NOMO-1 treated with DMSO at 0.1 percent for 48 hours (cell line): ENCODE data around the gene SLC37A1.
"Not testable (repeated sequence)": the region's sequence is repeated elsewhere in the genome, so short reads cannot be mapped to it uniquely, and the experiment has no call there.

Experiments used
- DNase-seq: peaks from one replicate; lab custom pipeline; 2025; ENCODE audit not compliant: unreplicated experiment; lab: John Stamatoyannopoulos, UW

SLC37A1 gene

DNA sequence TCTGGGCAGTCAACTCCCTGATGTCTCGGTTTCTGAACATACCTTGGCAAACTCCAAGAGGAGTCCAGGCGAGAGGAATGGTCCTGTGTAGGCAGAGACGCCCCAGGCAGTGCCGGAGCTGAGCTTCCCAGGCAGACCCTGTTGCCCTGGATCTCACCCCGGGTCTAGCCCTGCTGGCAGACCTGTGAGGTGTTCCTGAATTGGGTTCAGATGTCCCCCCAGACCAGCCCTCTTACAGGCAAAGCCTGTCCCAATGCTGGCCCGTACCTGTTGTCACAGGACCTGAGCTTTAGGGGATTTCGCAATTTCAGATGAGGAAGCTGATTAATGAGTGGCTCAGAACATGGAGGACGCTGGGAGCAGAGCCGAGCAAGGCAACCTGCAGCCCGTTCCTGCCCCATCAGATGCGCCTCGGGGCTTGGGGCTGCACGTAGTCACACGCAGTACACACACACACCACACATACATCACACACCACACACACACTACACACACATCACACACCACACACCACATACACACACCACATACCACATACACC, 101.2 kb downstream of the SLC37A1 start:
- DNase-seq, result peak; percentile 77

DNA sequence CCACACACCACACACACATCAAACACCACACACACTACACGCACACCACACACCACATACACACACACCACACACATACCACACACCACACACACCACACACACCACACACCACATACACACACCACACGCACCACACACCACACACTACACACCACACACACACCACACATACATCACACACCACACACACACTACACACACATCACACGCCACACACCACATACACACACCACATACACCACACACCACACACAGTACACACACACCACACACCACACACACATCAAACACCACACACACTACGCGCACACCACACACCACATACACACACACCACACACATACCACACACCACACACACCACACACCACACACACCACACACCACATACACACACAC, 101.7 kb downstream of the SLC37A1 start:
- not testable (repeated sequence) for DNase-seq

DNA sequence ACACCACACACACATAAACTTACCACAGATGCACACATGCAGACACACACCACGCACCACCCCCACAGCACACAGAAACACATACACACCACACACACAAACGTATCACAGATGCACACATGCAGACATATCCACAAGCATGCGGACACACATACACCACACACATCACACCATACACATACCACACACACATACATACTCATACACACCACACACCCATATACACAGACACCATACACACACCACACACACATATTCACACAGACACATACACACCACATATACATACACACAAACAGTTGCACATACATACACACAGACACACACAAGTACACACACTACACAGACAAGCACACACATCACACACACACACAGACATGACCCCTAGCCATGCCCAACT, 102.3 kb downstream of the SLC37A1 start:
- DNase-seq, result no peak

DNA sequence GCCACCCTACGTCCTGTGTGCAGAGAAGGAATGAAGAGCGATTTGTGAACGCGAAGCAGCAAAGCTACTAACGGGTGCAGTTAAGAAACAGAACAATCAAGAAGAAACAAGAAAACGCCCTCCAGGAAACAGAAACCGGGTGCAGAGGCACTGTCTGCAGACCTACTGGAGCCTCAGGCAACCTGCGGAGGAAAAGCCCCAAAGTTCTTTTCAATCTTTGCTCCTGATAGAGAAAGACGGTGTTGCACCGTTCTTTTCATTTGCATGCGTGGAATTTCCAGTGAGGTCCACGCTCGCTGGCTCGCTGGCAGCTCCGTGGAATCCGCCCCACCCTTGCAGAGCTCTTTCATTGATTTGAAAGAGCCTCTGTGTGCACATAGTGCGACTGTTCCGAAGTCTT, 102.8 kb downstream of the SLC37A1 start:
- DNase-seq, result peak; percentile 11

DNA sequence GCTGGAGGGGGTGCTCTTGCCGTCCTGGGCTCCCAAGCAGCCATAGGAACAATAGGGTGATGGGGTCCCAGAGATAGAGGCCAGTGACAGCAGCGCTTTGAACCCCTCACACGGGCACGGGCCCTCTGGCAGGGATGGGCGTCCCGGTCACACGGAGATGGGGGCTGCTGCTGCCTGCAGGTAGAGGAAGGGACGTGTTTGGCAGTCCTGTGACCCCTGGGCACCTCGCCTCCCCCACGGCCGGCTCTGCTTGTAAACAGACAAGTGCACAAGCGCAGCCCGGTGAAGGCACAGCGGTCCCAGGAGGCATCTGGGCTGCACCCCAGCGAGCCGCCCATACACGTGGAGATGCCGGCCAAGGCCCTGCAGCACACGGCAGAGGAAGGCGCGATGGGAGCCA, 103.3 kb downstream of the SLC37A1 start:
- DNase-seq, result no peak

DNA sequence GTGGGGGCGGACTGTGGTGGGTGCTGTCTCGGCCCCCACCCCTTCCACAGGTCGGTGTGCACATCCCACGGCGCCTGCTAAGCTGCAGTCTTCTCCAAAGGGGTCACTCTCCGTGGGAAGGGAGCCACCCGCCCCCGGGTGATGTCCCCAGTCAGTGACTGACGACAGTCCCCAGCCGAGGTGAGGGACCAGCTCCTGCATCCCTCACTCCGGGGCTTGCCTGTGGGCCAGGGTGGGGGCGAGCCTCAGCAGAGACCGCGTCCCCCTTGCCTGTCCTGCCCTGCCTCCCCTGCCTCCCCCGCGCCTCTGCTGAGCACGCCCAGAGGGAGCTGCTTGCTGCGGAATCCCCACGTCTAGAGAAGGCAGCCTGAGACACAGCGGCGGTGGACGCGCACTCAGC, 103.8 kb downstream of the SLC37A1 start:
- DNase-seq, result no peak

DNA sequence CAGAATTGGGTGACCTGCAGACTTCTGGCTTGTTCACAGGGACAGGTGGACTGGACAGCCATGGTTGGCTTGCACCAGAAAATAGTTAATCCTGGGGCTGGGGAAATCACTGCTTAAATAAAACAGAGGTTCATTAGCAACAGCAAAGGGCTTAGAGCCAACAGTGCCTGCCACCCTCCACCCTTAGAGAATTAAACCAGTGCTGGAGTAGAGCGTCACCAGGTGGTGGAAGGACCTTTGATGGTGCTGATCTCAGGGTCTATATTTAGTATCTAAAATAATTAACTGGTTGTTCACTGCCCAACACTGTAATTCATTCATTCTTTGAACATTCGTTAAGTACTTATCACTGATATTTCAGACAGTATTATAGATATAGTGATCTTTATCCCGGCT, 105.1 kb downstream of the SLC37A1 start:
- DNase-seq, result no peak

DNA sequence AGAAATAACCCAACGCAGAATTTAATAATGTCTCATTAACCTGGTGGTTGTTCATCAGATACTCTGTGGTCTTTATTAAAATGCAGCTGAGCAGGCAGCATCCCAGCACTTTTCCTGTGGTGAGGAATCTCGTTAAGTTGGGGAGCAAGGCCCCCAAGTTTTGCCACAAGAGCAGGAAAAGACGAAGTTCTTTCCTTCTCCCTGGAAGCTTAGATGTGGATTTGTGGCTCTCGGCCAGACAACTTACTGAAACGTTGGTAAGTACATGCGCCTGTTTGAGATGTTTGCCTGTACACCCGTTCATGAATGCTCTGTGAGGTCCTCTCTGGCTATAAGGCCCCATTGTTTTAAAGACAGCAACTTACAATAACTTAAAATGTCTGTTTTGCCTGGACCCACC, 105.5 kb downstream of the SLC37A1 start:
- DNase-seq, result no peak

DNA sequence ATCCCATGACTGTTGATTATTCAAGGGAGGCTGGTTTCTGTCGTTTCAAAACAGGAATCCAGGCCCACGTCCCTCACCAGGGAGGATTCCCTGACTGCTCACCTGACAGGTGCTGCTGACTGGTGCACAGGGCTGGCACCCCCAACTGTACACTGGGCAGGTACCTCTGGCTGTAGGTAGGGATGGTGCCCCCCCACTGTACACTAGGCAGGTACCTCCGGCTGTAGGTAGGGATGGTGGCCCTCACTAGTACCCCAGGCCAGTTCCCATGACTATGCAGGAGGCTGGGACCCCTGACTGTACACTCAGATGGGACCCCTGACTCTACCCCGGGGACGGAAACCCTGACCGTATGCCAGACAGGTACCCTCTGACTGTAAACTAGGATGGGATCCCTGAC, 106.2 kb downstream of the SLC37A1 start:
- no peak for DNase-seq

DNA sequence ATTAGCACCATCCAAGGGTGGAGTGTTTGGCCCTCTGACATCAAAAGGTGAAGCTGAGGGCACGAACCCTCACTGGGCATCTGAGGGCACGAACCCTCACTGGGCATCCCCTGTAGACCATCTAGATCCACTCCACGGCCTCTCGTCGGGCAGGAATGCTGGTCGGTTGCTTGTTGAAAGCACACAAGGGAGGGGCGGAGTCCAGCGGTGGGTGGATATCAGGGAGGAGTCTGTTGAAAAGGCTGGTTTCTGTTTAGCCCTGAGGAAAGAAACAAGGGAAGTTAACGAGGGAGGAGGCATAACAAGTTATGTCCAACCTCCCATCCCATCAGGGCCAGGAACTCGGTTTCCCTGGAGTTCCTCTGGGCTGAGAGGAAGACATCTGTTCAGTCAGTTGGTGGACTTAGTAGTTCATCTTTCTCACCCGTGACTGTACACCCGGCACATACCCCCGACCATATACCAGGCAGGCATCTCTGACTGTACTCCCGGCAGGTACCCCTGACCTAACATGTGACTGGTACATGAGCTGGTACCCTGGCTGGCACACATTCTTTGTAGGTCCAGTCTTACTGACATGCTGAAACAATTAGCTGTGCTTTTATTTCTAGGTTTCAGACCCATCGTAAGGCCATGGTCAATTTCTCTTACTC, 107.6 kb downstream of the SLC37A1 start:
- DNase-seq, result no peak

DNA sequence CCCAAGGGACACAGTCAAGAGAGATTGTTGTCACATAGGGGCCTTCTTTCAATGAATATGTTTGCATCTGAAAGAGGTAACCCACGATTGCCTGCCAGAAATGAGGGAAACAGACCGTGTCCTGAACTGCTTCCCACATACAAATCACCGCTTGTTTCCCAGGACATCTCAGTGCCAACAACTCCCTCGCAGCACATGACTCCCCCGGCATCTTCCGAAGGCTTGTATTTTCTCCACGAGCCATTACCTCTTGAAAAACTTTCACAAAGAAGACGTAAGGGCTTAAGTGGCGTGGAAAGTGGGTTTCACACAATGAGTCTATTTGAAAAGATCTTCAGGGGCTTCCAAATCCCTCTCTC, 108.1 kb downstream of the SLC37A1 start:
- DNase-seq, result no peak

DNA sequence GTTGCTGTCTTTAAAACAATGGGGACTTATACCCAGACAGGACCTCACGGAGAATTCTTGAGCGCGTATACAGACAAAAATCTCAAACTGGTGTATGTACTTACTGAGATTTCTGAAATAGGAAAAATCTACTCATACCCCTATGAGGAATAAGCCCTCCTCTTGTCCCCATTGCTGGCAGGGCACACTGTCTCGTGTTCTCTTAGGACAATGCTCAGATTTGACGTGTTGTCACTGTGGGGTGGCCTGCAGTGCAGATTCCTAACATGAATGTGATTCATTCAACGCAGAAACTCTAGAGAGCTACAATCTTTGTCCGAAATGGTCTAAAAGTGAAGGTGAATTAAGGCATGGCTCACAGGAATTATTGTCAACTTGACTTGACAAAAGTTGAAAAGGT, 108.6 kb downstream of the SLC37A1 start:
- DNase-seq, result no peak

DNA sequence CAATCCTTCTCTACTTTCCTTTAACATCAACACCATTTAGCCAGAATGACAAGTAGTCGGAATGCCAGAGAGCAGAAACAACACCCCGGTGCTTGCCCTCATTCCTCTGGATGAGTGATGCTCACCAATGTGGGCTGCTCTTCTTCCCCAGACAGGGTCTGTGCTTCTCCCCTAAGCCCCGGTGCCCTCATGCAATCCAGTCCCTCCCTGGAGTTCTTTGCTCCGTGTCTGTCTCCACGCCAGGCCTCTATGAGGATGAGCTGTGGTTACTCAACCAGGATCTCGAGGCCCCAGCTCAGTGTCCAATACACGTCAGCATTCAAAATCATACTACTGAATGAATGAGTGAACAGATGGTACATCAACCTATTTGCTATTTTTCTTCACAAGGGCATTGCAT, 110.0 kb downstream of the SLC37A1 start:
- no peak for DNase-seq

DNA sequence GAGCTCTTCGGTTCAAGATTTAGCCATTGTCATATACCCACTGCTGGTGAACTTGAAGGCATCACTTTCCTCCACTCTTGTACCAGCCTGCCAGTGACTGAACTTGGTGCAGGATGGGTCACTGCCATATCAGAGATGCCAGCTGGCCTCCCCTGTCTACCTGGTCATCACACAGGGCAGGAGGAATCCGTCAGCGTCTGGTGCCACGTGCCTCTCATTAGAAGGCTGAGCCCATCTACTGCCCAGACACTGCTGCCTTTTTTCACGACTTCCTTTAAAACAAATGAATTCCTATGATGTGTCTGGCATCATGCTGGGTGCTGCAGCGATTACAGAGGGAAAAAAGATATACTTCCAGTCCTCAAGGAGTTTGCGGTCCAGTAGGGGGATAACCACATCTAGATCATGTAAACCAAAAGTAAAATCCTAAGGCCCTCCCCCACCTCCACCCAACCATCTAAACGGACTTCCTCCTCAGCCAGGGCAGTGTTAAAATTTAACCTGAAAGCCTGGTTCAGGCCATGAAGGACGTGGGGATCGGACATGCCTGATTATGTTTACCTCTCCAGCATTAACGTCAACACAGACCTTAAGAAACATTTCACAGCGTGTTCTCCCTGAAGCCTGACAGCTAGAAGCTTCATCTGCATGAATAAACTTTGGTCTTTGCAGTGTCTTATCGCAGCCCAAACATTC, 110.6 kb downstream of the SLC37A1 start:
- DNase-seq, result no peak

DNA sequence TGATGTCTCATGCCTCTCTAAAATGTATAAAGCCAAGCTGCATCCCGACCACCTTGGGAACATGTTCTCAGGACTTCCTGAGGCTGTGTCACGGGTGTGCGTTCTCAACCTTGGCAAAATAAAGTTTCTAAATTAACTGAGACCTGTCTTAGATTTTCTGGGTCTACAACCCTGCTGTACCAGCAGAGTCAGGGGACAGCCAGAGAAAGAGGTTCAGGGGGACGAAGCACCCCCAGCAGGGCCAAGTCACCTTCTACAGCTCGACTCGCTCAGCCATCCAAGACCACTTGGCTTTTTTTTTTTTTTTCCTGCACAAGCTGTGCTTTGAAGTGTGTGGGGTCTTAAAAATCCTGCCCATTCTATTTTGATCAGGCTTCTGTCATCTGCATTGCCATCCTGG, 111.3 kb downstream of the SLC37A1 start:
- no peak for DNase-seq

DNA sequence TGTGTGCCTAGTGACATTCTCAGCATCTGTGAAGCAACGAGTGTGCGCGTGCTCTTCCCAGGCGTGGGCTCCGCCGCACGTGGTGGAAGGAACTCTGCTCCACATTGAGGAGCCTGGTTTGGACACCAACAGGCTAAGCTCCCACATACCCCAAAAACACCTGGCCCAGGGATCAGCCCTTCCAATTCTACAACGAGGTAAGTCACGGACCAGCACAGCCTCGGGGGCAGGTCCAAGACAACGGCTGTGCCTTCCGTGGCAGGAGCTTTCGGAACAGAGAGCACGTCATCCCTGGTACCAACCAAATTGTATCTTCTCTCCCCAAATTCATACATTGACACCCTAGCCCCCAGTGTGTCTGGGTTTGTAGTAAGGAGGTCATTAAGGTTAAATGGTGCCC, 112.5 kb downstream of the SLC37A1 start:
- no peak for DNase-seq

DNA sequence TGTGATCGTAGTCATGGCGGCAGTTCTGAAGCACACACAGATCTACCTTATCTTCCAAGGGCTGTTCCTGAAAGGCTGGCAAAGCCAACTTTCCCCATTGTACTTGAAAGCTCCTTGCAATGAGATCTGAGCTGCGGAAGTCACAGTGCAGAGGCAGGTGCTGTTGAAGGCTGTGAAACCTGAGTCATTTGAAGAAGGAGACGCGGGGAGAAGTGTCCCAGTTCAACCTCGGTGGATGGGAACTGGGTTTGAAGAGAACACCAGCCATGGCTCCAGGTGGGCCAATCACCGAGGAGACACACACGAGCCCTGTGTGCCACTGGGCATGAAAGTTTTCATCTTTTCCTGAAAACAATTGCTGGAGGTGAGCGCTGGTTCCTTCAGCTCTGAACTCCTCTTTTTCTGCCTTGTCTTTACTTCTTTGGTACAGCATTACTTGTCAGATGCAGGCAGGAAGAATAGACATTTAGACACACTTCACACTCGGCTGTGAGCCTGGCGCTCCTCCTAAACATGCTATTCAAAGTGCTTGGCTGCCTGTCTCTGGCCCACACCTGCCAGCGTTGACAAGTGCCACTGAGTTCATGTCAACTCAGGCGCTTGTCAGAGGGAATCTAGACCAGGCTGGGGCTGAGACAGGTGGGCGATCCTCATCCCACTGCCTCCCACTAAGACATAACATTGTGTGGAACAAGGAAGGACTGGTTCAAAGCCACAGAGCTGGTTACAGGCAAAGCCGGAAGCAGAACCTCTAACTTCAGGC, 114.1 kb downstream of the SLC37A1 start:
- no peak for DNase-seq

DNA sequence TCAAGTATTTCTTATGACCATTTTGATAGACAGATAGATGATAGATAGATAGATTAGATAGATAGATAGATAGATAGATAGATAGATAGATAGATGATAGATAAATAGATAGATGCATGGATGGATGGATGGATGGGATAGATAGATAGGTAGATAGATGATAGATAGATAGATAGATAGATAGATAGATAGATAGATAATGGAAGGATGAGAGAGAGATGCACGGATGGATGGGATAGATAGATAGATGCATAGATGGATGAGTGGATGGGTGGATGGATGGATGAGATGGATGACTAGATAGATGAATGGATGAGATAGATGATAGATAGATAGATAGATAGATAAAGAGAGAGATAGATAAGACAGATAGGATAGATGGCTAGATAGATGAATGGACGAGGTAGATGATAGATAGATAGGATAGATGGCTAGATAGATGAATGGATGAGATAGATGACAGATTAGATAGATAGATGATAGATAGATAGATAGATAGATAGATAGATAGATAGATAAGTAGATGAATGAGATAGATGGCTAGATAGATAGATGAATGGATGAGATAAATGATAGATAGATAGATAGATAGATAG, 114.9 kb downstream of the SLC37A1 start:
- not testable (repeated sequence) for DNase-seq

DNA sequence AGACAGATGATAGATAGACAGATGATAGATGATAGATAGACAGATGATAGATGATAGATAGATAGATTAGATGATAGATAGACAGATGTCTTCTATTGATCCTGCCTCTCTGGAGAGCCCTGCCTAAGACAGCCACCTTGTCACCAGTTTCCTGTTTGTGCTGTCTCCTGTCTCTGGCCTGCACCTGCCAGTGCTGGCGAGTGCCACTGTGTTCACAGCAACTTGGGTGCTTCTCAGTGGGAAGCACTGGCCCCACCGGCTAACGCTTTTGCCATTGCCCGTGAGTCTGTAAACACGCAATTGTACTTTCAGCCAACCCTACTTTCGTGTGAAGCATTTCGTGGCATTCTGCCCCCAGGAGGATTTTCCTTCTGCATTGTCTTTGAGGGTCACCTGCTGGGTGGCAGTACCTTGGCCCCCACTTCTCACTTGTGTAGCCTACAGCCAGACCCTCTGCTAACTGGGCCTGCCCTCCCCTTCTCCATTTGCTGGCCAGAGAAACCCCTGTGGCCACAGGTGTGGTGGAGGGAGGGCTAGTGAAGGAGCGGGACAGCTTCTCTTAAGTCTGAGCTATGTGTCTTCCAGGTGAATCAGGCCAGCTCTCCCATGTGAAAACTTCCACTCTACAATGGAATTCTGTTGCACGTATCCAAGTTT, 116.4 kb downstream of the SLC37A1 start:
- no peak for DNase-seq

DNA sequence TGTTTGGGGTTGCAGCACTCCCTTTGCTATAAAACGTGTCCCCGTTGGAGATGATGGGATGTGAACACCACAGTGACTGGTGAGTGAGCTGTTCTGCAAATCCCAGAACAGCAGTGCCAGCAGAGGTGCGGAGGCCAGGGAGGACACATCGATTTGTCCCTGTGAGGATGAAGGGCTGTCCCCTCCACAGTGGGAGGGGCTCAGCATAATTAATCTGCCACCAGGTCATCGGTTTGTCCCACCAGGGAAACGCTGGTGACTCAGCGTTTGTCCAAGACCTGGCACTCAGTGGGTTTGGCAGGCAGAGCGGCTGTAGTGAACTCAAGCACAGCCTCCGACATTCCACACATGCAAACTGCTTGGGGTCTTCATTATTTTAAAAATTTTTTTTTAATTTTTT, 117.0 kb downstream of the SLC37A1 start:
- no peak for DNase-seq
